BJ (cell line): ENCODE measurements around the gene CCDC14. TPM values are rescaled to one million over a fixed set of nuclear protein-coding genes. Genes with fewer than 3 reads are reported as not detected.

Source experiments
- CTCF ChIA-PET: fragments of 350-600 bp; formaldehyde crosslinking; extraction: SDS; loops from one replicate; lab custom pipeline; 2021; ENCODE audit warnings: antibody characterized with exemption, inconsistent platforms; lab: Yijun Ruan, JAX
- POLR2A ChIA-PET: fragments of 300-600 bp; sonication (Branson Sonifier 250); formaldehyde crosslinking; extraction: SDS; loops from one replicate; lab custom pipeline; 2021; ENCODE audit warnings: antibody characterized with exemption; lab: Charles Lee
- DNase-seq: peaks from one replicate; pipeline ENCODE4 v3.0.0-alpha.2; 2011; ENCODE audit warnings: low read depth
- H3K27me3 ChIP-seq: 2 replicates; pipeline ENCODE4 v1.6.0; 2011; ENCODE audit warnings: low read length; ENCODE audit not compliant: control insufficient read depth, insufficient read depth
- H3K36me3 ChIP-seq: 2 replicates; pipeline ENCODE4 v1.5.1; 2011; ENCODE audit warnings: low read length; ENCODE audit not compliant: control insufficient read depth, insufficient read depth
- H3K4me3 ChIP-seq: 2 replicates; pipeline ENCODE4 v1.5.1; 2011; ENCODE audit warnings: low read depth, mild to moderate bottlenecking, control low read depth, low read length
- CTCF ChIP-seq: IDR thresholded peaks from 2 replicates; pipeline ENCODE4 v1.5.1; 2011; ENCODE audit warnings: low read depth, mild to moderate bottlenecking, control low read depth, inconsistent platforms, low read length, moderate library complexity; ENCODE audit not compliant: insufficient read depth
- polyA plus RNA-seq: library from polyadenylated mRNA; depleted of rRNA; stranded (reverse); fragments of >200 nt; gene quantifications from 2 replicates; pipeline ENCODE4 v1.2.3, GENCODE V29; 2011

CCDC14 gene
- polyA plus RNA-seq, 1 experiment: 112 TPM

- no peaks in the 10 kb centered on the region for H3K27me3 ChIP-seq
- ChIA-PET CTCF (interaction anchor here (1.3 kb wide), 1 partner anchor 78 kb away, joined by 3 read pairs; no protein-coding TSS in a partner anchor), POLR2A (no interaction called here)
- no peak overlapping the region for H3K4me3 ChIP-seq
- no peak for DNase-seq
- TF ChIP-seq CTCF: no peak
- peaks cover 8% of the 10 kb centered on the region for H3K36me3 ChIP-seq
These were observed 12.6 kb downstream of the CCDC14 start for GRCh38 chr3:123948449-123948848.

- POLR2A ChIA-PET: no interaction called here
- CTCF ChIA-PET: no interaction called here
- Histone ChIP-seq H3K27me3 (no peaks in the 10 kb centered on the region), H3K4me3 (no peak overlapping the region), H3K36me3 (peaks cover 5% of the 10 kb centered on the region)
- no peak for DNase-seq
- no peak for TF ChIP-seq CTCF
These were observed 13.5 kb downstream of the CCDC14 start for GRCh38 chr3:123947482-123947881.

- DNase-seq: no peak
- no peak for TF ChIP-seq CTCF
- peaks cover 1% of the 10 kb centered on the region; the same call in 1 of the 2 replicates for H3K36me3 ChIP-seq
- H3K4me3 ChIP-seq: no peak overlapping the region
- no peaks in the 10 kb centered on the region for H3K27me3 ChIP-seq
- ChIA-PET POLR2A (interaction anchor here (0.8 kb wide), 1 partner anchor 13 kb away, joined by 3 read pairs; no protein-coding TSS in a partner anchor), CTCF (interaction anchor here (0.5 to 2.1 kb wide), 6 partner anchors 28 to 608 kb away, joined by 3 to 6 read pairs (median 4); no protein-coding TSS in a partner anchor)
These were observed 19.5 kb downstream of the CCDC14 start for GRCh38 chr3:123941542-123941941.

- CTCF ChIA-PET: interaction anchor here (0.6 to 2.1 kb wide), 7 partner anchors 11 to 550 kb away, joined by 3 to 6 read pairs (median 4); no protein-coding TSS in a partner anchor
- TF ChIP-seq CTCF: peak; percentile 29
- no peak for DNase-seq
These were observed 19.9 kb downstream of the CCDC14 start for GRCh38 chr3:123941121-123941520.

GRCh38 chr3:123939706-123940105 lies 21.3 kb downstream of the CCDC14 start:
- Histone ChIP-seq H3K36me3 (peaks cover 1% of the 10 kb centered on the region; the same call in 1 of the 2 replicates), H3K27me3 (no peaks in the 10 kb centered on the region), H3K4me3 (no peak overlapping the region)
- no peak for TF ChIP-seq CTCF
- POLR2A ChIA-PET: no interaction called here
- CTCF ChIA-PET: interaction anchor here (1.5 to 1.9 kb wide), 2 partner anchors 216 to 287 kb away, joined by 4 read pairs; no protein-coding TSS in a partner anchor
- DNase-seq: no peak

More at GRCh38 chr3:123941121-123941520, 19.9 kb downstream of the CCDC14 start:
- POLR2A ChIA-PET: interaction anchor here (0.8 kb wide), 1 partner anchor 12 kb away, joined by 3 read pairs; no protein-coding TSS in a partner anchor
- no peaks in the 10 kb centered on the region for H3K27me3 ChIP-seq
- no peak overlapping the region for H3K4me3 ChIP-seq
- peaks cover 1% of the 10 kb centered on the region; the same call in 1 of the 2 replicates for H3K36me3 ChIP-seq
